Mesodermal cell (in vitro differentiated cells): ENCODE data around the gene HSF4.

Source experiments
- H3K27ac ChIP-seq: 2 replicates; pipeline ENCODE4 v1.7.0; 2013; ENCODE audit warnings: mild to moderate bottlenecking, low read depth, low read length, moderate library complexity; ENCODE audit not compliant: severe bottlenecking
- H3K36me3 ChIP-seq: 2 replicates; pipeline ENCODE4 v1.7.1; 2013; ENCODE audit warnings: mild to moderate bottlenecking, low read length, moderate library complexity; ENCODE audit not compliant: control insufficient read depth, insufficient read depth
- H3K4me1 ChIP-seq: one replicate; pipeline ENCODE4 v1.7.1; 2013; ENCODE audit warnings: mild to moderate bottlenecking, low read length; ENCODE audit not compliant: insufficient read depth, control insufficient read depth, poor library complexity, severe bottlenecking
- H3K4me3 ChIP-seq: 2 replicates; pipeline ENCODE4 v1.7.0; 2013; ENCODE audit warnings: low read length, control low read depth, mild to moderate bottlenecking; ENCODE audit not compliant: insufficient read depth, poor library complexity, severe bottlenecking; ENCODE audit errors: extremely low read depth
- H3K9me3 ChIP-seq: 2 replicates; pipeline ENCODE4 v1.7.1; 2013; ENCODE audit warnings: mild to moderate bottlenecking, low read length, moderate library complexity; ENCODE audit not compliant: control insufficient read depth
- WGBS, 2 experiments: methylation state at CpG; one replicate each; pipeline ENCODE4 v1.1.5; 2013; ENCODE audit warnings: missing lambda C conversion rate in 2 of 2; ENCODE audit not compliant: insufficient coverage in 2 of 2; 5-methylcytosine and 5-hydroxymethylcytosine counted together

Gene HSF4

GRCh38 chr16:67206129-67206837 lies 41.7 kb downstream of the HSF4 start:
- no peak overlapping the region for H3K27ac ChIP-seq

DNA sequence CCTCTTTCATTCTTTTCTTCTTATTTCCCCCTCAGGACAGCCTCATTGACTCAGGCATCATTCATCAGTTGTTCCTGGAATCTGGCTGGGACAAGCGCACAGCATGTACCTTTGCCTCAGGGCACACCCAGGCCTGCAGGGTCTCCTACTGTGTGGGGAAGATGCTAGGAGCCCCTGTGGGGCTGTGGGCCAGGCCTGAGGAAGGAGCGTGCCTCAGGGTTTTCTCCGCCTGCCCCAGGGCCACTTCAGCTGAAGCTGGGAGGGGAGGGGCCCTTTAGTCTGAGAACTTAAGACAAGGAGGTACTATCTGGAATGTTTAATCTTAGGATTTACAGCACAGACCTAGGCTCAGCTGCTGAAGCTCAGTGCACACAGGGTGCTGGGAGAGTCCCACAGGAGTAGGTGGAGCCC lies 42.3 kb downstream of the HSF4 start:
- Histone ChIP-seq H3K36me3 (peaks cover 31% of the 10 kb centered on the region), H3K4me3 (no peak overlapping the region), H3K4me1 (peaks cover 7% of the 10 kb centered on the region), H3K9me3 (no peaks in the 10 kb centered on the region), H3K27ac (peak overlapping the region; percentile 6)
- 81 to 89% methylated on average over 3 of the region's 3 CpGs for WGBS, 2 experiments

More at GRCh38 chr16:67206129-67206837, 41.7 kb downstream of the HSF4 start:
- Histone ChIP-seq H3K4me3 (no peak overlapping the region), H3K4me1 (peaks cover 7% of the 10 kb centered on the region), H3K36me3 (peaks cover 37% of the 10 kb centered on the region), H3K9me3 (no peaks in the 10 kb centered on the region)
- 89 to 96% methylated on average over 6 to 8 of the region's 8 CpGs for WGBS, 2 experiments

DNA sequence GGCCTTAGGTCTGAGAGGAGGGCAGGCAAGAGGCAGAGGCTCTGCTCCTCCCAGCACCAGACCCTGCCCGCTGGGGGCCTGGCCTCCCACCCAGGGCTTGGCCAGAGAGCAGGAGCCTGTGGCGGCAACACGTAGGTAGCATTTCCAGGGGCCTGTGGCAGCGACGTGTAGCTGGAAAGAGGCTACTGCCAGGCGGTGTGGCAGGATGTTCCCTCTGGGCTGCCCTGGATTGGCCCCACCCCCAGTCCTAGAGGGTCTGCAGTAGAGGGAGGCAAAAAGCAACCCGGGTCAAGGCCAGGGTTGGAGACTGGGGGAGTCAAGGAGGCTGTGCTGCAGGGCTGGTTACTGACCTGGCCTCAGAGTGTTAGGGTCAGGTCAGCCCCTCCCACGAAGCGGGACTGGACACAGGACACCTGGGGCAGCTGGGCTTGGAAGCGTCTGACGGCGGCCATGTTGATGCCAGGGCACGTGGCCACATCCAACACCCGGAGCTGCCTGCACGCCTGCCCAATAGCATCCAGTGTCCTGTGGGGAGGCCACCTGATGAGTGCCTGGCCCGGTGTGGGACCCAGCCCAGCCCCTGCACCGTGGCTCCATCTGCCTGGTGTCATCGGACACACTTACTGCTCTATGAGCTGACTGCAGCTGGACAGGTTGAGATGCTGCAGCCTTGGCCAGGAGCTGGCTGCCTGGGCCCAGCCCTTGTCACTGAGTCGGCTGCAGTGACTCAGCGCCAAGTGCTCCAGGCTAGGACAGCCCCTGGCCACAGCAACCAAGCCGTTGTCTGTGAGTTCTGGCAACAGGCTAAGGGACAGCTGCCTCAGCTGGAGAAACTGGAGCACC lies 42.9 kb downstream of the HSF4 start:
- Histone ChIP-seq H3K4me3 (no peak overlapping the region), H3K9me3 (no peaks in the 10 kb centered on the region), H3K27ac (peak overlapping the region; percentile 6), H3K36me3 (peaks cover 25% of the 10 kb centered on the region), H3K4me1 (peaks cover 7% of the 10 kb centered on the region)
- 80 to 87% methylated on average over 20 of the region's 21 CpGs for WGBS, 2 experiments

- H3K4me3 ChIP-seq: no peak overlapping the region
- WGBS, 2 experiments: 93% methylated on average over 6 to 8 of the region's 11 CpGs
- no peaks in the 10 kb centered on the region for H3K9me3 ChIP-seq
- peaks cover 13% of the 10 kb centered on the region for H3K4me1 ChIP-seq
- no peak overlapping the region for H3K27ac ChIP-seq
- H3K36me3 ChIP-seq: peaks cover 16% of the 10 kb centered on the region
Measured at GRCh38 chr16:67208154-67208896, 43.8 kb downstream of the HSF4 start.

GRCh38 chr16:67209565-67209964 lies 45.0 kb downstream of the HSF4 start:
- 90 to 100% methylated on average over 1 to 5 of the region's 8 CpGs for WGBS, 2 experiments
- Histone ChIP-seq H3K9me3 (no peaks in the 10 kb centered on the region), H3K27ac (no peak overlapping the region), H3K4me3 (no peak overlapping the region), H3K4me1 (peaks cover 13% of the 10 kb centered on the region), H3K36me3 (peaks cover 4% of the 10 kb centered on the region)

DNA sequence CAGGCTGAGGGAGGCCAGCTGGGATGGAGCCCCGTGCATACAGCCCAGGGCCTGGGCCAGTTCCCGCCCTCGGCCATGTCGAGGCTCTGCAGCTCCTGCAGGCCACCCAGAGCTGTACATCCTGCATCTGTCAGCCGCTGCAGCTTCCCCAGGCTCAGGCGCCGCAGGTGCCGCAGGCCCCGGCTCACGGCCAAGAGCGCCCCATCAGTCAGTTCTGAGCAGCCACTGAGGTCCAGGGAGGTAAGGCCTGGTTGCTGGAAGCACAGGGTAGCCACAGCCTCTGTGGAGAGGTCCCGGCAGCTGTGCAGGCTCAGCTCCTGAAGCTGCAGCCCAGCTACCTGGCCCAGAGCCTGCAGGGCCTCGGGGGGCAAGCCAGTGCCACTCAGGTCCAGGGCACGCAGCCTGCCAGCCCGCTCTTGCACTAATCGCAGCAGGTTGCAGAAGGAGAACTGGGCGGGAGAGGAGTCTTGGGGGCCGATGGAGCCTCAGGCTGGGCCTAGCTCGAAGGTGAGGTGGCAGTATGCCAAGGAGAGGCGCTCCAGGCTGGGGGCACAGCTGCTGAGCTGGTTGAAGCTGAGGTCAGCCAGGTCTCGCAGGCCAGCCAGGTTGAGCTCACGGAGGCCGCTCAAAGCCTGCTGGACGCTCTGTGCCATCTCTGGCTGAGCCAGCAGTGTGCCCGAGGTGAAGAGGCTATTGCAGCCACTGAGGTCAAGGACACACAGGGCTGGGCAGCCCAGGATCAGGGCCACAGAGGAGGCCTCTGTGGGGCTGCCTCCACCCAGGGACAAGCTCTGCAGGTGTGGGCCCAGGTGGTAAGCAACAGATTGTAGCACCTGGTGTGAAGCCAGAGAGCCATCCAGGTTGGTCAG lies 45.8 kb downstream of the HSF4 start:
- WGBS, 2 experiments: 89 to 94% methylated on average over 22 to 23 of the region's 25 CpGs
- Histone ChIP-seq H3K9me3 (no peaks in the 10 kb centered on the region), H3K27ac (no peak overlapping the region), H3K4me3 (no peak overlapping the region), H3K4me1 (peaks cover 13% of the 10 kb centered on the region), H3K36me3 (no peaks in the 10 kb centered on the region)

- no peak overlapping the region for H3K4me3 ChIP-seq
- H3K27ac ChIP-seq: no peak overlapping the region
- H3K4me1 ChIP-seq: peaks cover 13% of the 10 kb centered on the region
- H3K36me3 ChIP-seq: no peaks in the 10 kb centered on the region
- no peaks in the 10 kb centered on the region for H3K9me3 ChIP-seq
- 88 to 90% methylated on average over 6 of the region's 7 CpGs for WGBS, 2 experiments
Measured at GRCh38 chr16:67211674-67212073, 47.1 kb downstream of the HSF4 start.

DNA sequence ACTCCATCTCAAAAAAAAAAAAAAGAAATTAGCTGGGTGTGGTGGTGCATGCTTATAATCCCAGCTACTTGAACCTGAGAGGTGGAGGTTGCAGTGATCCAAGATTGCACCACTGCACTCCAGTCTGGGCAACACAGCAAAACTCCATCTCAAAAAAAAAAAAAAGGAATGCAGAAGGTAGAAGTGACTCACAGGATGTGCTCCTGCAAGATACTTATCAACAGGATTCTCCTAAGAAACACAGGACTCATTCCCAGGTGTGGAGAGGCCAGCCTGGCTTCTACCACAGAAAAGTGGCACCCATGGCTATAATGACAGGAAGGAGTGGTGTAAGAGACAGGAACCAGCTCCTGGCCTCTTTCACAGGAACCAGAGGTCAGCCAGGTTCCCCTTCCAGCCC lies 48.2 kb downstream of the HSF4 start:
- H3K9me3 ChIP-seq: no peaks in the 10 kb centered on the region
- H3K27ac ChIP-seq: no peak overlapping the region
- peaks cover 8% of the 10 kb centered on the region for H3K4me1 ChIP-seq
- H3K4me3 ChIP-seq: no peak overlapping the region
- no peaks in the 10 kb centered on the region for H3K36me3 ChIP-seq

DNA sequence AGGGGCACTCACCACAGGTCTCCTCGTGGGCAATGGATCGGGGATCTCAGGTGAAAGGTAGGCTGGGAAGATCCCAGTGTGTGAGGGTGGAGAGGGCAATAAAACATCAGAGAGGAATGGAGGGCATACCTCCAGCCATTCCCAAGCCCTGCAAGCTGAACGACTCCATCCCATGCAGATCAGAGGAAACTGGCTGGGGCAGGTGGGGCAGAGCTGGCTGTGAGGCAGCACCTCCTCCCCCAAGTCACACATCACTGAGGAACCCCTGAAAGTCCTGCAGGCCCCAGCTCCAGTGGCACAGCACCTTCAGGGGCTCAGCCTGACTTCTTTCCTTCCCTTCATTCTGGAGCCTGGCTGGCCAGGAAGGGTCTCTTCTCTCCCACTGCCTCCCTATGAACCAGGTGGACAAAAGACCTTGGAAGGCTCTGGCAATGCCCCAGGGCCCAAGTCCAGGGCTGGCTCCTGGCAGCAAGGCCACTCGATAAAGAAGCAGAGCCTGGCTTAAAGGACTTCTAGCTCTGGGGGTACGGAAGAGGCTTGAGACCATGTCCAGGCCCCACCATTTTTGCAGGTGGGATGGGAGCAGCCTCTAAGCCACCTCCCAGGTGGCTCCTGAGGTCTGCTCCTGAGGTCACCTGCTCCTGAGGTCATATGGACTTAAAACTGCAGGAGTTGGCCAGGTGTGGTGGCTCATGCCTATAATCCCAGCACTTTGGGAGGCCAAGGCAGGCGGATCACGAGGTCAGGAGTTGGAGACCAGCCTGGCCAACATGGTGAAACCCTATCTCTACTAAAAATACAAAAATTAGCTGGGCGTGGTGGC lies 48.9 kb downstream of the HSF4 start:
- Histone ChIP-seq H3K4me3 (no peak overlapping the region), H3K4me1 (peaks cover 5% of the 10 kb centered on the region), H3K27ac (no peak overlapping the region), H3K9me3 (no peaks in the 10 kb centered on the region), H3K36me3 (no peaks in the 10 kb centered on the region)
- 81 to 89% methylated on average over 3 to 5 of the region's 8 CpGs for WGBS, 2 experiments
